Psoas muscle (tissue), 8 donors: ENCODE results near the gene B4GALT6. TPM values are rescaled to one million over a fixed set of nuclear protein-coding genes. Genes with fewer than 3 reads are reported as not detected.

Source experiments
- ATAC-seq, 4 donors: fragments of 200-7000 bp; cut with Tn5 transposase; one replicate each; pipeline ENCODE4 v1.9.1; 2020; ENCODE audit warnings: moderate library complexity in 3 of 4, mild to moderate bottlenecking in 2 of 4
- DNase-seq, 2 donors: peaks; one replicate each; pipeline ENCODE4 v3.0.0-alpha.2; 2020
- H3K27ac ChIP-seq: fragments of 200-600 bp; one replicate; pipeline ENCODE4 v1.8.0; 2022
- H3K27me3 ChIP-seq, 3 donors: fragments of 200-600 bp in 1 of 3; one replicate each; pipeline versions ENCODE4 v1.6.1 to v1.8.0; 2013 to 2022; ENCODE audit warnings: low read length in 2 of 3, mild to moderate bottlenecking in 2 of 3, moderate library complexity in 1 of 3; ENCODE audit not compliant: insufficient read depth in 3 of 3
- H3K36me3 ChIP-seq, 2 donors: fragments of 200-600 bp in 1 of 2; one replicate each; pipeline versions ENCODE4 v1.6.1 to v1.8.0; 2013 to 2022; ENCODE audit warnings: low read depth in 1 of 2, mild to moderate bottlenecking in 1 of 2, moderate library complexity in 1 of 2; ENCODE audit not compliant: insufficient read depth in 1 of 2
- H3K4me1 ChIP-seq: fragments of 200-600 bp; one replicate; pipeline ENCODE4 v1.8.0; 2022
- H3K4me3 ChIP-seq: fragments of 200-600 bp; one replicate; pipeline ENCODE4 v1.8.0; 2022; ENCODE audit warnings: mild to moderate bottlenecking
- H3K9me3 ChIP-seq: fragments of 200-600 bp; one replicate; pipeline ENCODE4 v1.8.0; 2022
- WGBS, 3 donors: extraction: QIAGEN DNeasy Blood & Tissue Kit; methylation state at CpG; one replicate each; pipeline versions ENCODE4 v1.1.6 to v1.1.7; 2013; 5-methylcytosine and 5-hydroxymethylcytosine counted together
- intact Hi-C, 2 donors: fragments of 100-400 bp; cut with DNase I; formaldehyde crosslinking; loops; one replicate each; pipeline versions ENCODE4 v1.11.0 to v1.14.2; 2022
- polyA plus RNA-seq, 3 donors: library from polyadenylated mRNA; stranded (reverse); fragments of 200-250 nt; gene quantifications; one replicate each; pipeline ENCODE4 v1.2.3, GENCODE V29; 2013
- total RNA-seq, 4 donors: library from RNA; stranded (reverse); fragmentation: NEBNext Ultra II Directional in 2 of 4; extraction: Animal tissue kit (Norgen Biotek cat#: 25700) in 2 of 4; gene quantifications; one replicate each; pipeline versions ENCODE4 v1.2.1 to v1.2.4, GENCODE V29; 2021 to 2023
- TF ChIP-seq, protein P1 (sequence below): fragments of 200-600 bp; IDR thresholded peaks from one replicate; pipeline ENCODE4 v1.8.0; 2022; ENCODE audit warnings: antibody characterized with exemption
- donor health status: healthy with polysubstance abuse.
- donor health status: DM: no; HTN: no; CAD: no; lungs with moderate emphysema.
- donor health status: Bipolar disorder and iron deficiency.
- donor health status: healthy.
- donor health status: DM: yes; HTN: yes; CAD: no.
- donor health status: DM: no; HTN: no; CAD: no.
- donor health status: DM: no; HTN: no; CAD: no.
- donor health status: DM: yes; HTN: yes; CAD: no.

B4GALT6 gene
- total and polyA plus RNA-seq, 7 donors = 0.98 to 13.3 (median 6.7) TPM

- no peak overlapping the region for H3K4me3 ChIP-seq
- H3K27ac ChIP-seq = no peak overlapping the region
- intact Hi-C loops = no loop called here
- H3K9me3 ChIP-seq = no peaks in the 10 kb centered on the region
- no peaks in the 10 kb centered on the region for H3K36me3 ChIP-seq
- 44 to 57% (median 46%) methylated on average over 3 of the region's 3 CpGs for WGBS, 3 donors
- H3K4me1 ChIP-seq = no peaks in the 10 kb centered on the region
- no peak for DNase-seq
- no peaks in the 10 kb centered on the region for H3K27me3 ChIP-seq
- TF ChIP-seq, protein P1, sequence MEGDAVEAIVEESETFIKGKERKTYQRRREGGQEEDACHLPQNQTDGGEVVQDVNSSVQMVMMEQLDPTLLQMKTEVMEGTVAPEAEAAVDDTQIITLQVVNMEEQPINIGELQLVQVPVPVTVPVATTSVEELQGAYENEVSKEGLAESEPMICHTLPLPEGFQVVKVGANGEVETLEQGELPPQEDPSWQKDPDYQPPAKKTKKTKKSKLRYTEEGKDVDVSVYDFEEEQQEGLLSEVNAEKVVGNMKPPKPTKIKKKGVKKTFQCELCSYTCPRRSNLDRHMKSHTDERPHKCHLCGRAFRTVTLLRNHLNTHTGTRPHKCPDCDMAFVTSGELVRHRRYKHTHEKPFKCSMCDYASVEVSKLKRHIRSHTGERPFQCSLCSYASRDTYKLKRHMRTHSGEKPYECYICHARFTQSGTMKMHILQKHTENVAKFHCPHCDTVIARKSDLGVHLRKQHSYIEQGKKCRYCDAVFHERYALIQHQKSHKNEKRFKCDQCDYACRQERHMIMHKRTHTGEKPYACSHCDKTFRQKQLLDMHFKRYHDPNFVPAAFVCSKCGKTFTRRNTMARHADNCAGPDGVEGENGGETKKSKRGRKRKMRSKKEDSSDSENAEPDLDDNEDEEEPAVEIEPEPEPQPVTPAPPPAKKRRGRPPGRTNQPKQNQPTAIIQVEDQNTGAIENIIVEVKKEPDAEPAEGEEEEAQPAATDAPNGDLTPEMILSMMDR = no peak
- ATAC-seq = no peak
Observed at GRCh38 chr18:31710826-31711225, 26.4 kb upstream of the B4GALT6 start.

GRCh38 chr18:31707815-31708214 is 23.4 kb upstream of the B4GALT6 start:
- TF ChIP-seq, protein P1 = no peak
- Histone ChIP-seq H3K36me3 (no peaks in the 10 kb centered on the region), H3K9me3 (no peaks in the 10 kb centered on the region), H3K27ac (no peak overlapping the region), H3K4me3 (no peak overlapping the region), H3K4me1 (no peaks in the 10 kb centered on the region), H3K27me3 (no peaks in the 10 kb centered on the region)
- DNase-seq = no peak
- intact Hi-C loops = no loop called here
- ATAC-seq = no peak

GRCh38 chr18:31702449-31702848 is 18.1 kb upstream of the B4GALT6 start:
- no peak for ATAC-seq
- no peaks in the 10 kb centered on the region for H3K9me3 ChIP-seq
- no peak overlapping the region for H3K4me3 ChIP-seq
- no peaks in the 10 kb centered on the region for H3K27me3 ChIP-seq
- intact Hi-C loops = no loop called here
- WGBS, 3 donors = 89 to 98% (median 92%) methylated on average over 3 of the region's 3 CpGs
- no peaks in the 10 kb centered on the region for H3K36me3 ChIP-seq
- TF ChIP-seq, protein P1 = no peak
- DNase-seq = no peak
- H3K4me1 ChIP-seq = no peaks in the 10 kb centered on the region
- H3K27ac ChIP-seq = no peak overlapping the region

DNA sequence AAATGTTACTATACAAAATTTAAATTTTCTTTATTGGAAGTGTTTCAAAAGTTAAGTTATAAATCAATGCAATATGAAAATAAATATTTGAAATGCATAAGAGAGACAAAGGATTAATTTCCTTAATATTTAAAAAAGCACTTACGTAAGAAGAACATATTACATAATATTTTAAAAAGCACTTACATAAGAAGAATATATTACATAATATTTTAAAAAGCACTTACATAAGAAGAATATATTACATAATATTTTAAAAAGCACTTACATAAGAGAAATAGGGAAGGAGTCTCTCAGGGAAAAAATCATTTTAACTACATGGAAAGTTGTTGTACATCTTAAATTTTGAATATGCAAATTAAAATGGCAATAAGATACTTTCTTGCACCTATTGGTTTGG is 17.4 kb upstream of the B4GALT6 start:
- TF ChIP-seq, protein P1 = no peak

DNA sequence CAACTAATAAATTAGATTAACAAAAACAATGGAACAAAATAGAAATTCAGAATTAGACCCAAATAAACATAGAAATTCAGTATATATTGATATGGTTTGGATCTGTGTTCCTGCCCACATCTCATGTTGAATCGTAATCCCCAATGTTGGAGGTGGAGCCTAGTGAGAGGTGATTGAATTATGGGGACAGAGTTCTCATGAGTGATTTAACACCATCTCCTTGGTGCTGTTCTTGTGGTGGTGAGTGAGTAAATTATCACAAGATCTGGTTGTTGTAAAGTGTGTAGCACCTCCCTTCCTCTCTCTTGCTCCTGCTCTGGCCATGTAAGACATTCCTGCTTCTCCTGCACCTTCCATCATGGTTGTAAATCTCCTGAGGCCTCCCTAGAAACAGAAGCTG is 16.6 kb upstream of the B4GALT6 start:
- H3K4me1 ChIP-seq = no peaks in the 10 kb centered on the region
- H3K9me3 ChIP-seq = no peaks in the 10 kb centered on the region
- intact Hi-C loops = no loop called here
- WGBS, 3 donors = 84 to 89% (median 87%) methylated on average over 1 of the region's 1 CpG
- TF ChIP-seq, protein P1 = no peak
- no peak for ATAC-seq
- H3K36me3 ChIP-seq = no peaks in the 10 kb centered on the region
- H3K4me3 ChIP-seq = no peak overlapping the region
- H3K27me3 ChIP-seq = no peaks in the 10 kb centered on the region
- no peak for DNase-seq
- H3K27ac ChIP-seq = no peak overlapping the region

More for the DNA sequence above, 17.4 kb upstream of the B4GALT6 start:
- intact Hi-C loops = no loop called here
- H3K9me3 ChIP-seq = no peaks in the 10 kb centered on the region
- no peaks in the 10 kb centered on the region for H3K36me3 ChIP-seq
- no peak overlapping the region for H3K4me3 ChIP-seq
- DNase-seq (no peak), ATAC-seq (no peak)
- no peaks in the 10 kb centered on the region for H3K27me3 ChIP-seq
- no peaks in the 10 kb centered on the region for H3K4me1 ChIP-seq
- 88 to 94% (median 93%) methylated on average over 1 of the region's 1 CpG for WGBS, 3 donors
- no peak overlapping the region for H3K27ac ChIP-seq
